Testis (tissue), 2 donors: ENCODE measurements around the gene ZNF212.

Experiments used
- CTCF ChIP-seq, 3 experiments: fragments of 450-650 bp in 2 of 3; fragments of 200-600 bp in 1 of 3; sonication (generic) in 1 of 3; IDR thresholded peaks; one replicate each; pipeline ENCODE4 v1.5.1; 2016 to 2019; ENCODE audit warnings: antibody characterized with exemption in 3 of 3, mild to moderate bottlenecking in 2 of 3, moderate library complexity in 1 of 3
- POLR2A ChIP-seq: fragments of 450-650 bp; IDR thresholded peaks from one replicate; pipeline ENCODE4 v1.6.1; 2017; ENCODE audit warnings: antibody characterized with exemption, mild to moderate bottlenecking, moderate library complexity

- TF ChIP-seq CTCF (IDR thresholded peaks at IDR 0.05), result no peak
- no peak for TF ChIP-seq POLR2A
Observed at GRCh38 chr7:149302222-149302621, 62.8 kb downstream of the ZNF212 start.
